ENCODE results near the gene COL27A1.

DNA sequence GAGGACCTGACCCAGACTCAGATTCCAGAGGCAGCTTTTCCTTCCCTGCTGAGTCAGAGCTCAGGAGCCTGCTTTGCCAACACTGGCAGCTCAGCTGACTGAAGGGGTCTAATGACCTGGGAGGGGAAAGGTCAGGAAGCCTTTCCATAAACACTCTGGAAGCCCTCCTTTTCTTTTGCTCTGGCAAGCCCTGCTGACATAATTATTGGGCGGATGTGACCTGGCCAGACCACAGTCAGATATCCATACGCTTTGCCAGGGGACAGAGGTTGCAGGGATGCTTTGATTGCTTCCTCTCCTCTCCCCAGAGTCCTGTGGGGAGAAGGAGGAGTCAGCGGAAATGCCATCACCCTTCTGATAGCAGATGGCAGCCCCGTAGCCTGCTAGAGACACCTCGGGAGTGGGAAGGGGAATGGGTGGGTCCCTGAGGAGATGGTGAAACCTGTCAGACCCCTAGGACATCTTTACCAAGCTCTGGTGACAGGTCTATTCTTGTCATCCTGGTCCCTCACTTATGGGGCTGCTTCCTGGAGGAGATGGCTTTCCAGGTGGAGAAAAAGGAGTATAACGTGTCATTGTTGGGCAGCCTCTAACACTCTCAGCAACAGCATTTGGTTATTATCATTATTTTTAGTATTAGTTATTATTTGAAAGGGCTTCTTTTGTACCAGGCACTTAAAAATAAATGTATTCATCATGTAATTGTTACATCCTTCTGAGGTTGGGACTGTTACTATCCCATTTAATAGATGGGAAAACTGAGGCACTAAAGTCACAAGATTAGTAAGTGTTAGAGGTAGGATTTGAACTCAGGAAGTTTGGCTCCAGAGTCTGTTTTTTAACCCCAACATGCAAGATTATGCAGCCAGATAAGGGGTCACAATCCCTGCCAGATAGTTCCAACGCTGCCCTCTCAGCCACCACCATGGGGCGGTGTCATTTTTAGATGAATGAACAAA, 11.6 kb downstream of the COL27A1 start:
- no peak for TF ChIP-seq POLR2A (IDR thresholded peaks at IDR 0.05; ENCODE audit: low read depth, low read length)
- TF ChIP-seq POLR2AphosphoS5 (IDR thresholded peaks at IDR 0.05; ENCODE audit: low read depth, low read length), result no peak

Measured in GM12892 (cell line).